Fibroblast of skin of scalp (primary cell): ENCODE measurements around the gene ZNF267. TPM values are rescaled to one million over a fixed set of nuclear protein-coding genes. Genes with fewer than 3 reads are reported as not detected.
A peak's percentile ranks its signal among the peaks of the same experiment; 100 is the strongest.
"Not testable (repeated sequence)": the region's sequence is repeated elsewhere in the genome, so short reads cannot be mapped to it uniquely, and the experiment has no call there.

Experiments used
- DNase-seq: peaks from one replicate; pipeline ENCODE4 v3.0.0-alpha.2; 2013
- polyA plus RNA-seq, 2 experiments: library from polyadenylated mRNA; unstranded; fragments of 120-200 nt; gene quantifications; one replicate each; pipeline ENCODE4 v1.2.1, GENCODE V29; 2013; ENCODE audit not compliant: insufficient read length in 2 of 2

Gene ZNF267
- 4.0 TPM for polyA plus RNA-seq (2013, experiment 1 of 2; ENCODE audit: insufficient read length)
- polyA plus RNA-seq (2013, experiment 2 of 2; ENCODE audit: insufficient read length) = 5.6 TPM

- DNase-seq = peak; percentile 95
These were observed at the start of gene ZNF267 for GRCh38 chr16:31873556-31874365. Gene ZNF267 (plus strand): TSS chr16:31873807. CDS start chr16:31873967, 160 bp downstream.

- no peak for DNase-seq
These were observed 40.6 kb upstream of the ZNF267 start for GRCh38 chr16:31833047-31833446.

DNA sequence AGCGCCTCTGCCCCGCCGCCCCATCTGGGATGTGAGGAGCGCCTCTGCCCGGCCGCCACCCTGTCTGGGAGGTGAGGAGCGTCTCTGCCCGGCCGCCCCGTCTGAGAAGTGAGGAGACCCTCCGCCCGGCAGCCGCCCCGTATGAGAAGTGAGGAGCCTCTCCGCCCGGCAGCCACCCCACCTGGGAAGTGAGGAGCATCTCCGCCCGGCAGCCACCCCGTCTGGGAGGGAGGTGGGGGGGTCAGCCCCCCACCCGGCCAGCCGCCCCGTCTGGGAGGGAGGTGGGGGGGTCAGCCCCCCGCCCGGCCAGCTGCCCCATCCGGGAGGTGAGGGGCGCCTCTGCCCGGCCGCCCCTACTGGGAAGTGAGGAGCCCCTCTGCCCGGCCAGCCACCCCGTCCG, 37.2 kb upstream of the ZNF267 start:
- not testable (repeated sequence) for DNase-seq

DNA sequence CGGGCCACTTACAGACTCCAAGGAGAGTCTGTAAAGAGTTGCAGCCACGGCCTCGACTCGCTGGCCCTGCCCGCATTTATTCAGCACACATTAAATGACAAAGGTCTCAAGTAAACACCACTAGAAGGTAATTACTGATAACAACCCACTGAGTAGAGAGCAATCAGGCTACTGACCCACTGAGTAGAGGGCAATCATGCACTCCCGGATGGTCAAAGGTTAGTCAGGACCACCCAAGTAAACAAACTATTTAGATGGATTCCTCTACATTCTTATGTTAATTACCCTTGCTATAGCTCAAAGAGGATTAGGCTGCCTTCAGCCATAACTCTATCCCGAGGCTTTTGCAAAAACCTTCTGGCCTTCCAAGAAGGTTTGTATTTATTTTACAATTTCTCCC, 30.7 kb upstream of the ZNF267 start:
- DNase-seq = no peak

- not testable (repeated sequence) for DNase-seq
These were observed 25.0 kb upstream of the ZNF267 start for GRCh38 chr16:31848572-31848971.

DNA sequence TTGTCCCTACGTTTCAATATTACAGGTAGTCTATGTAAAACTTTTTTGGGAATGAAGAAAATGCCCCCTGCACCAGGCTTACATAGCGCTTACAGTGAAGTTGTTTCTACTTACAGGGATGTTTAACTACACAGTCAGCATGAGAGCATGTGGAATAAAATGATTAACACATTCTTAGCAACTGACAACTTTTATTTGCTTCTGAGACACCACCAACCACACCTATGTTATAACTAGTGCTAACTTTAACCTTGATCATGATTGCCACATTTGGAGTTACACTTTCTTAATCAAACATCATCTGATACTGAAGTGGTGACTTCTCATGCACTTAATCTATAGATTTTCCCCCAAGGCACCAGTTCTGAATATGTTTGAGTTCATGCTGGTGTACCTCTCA, 20.3 kb upstream of the ZNF267 start:
- no peak for DNase-seq

GRCh38 chr16:31860508-31860907, 13.1 kb upstream of the ZNF267 start:
- DNase-seq = no peak

GRCh38 chr16:31861455-31861854, 12.2 kb upstream of the ZNF267 start:
- DNase-seq = no peak

DNA sequence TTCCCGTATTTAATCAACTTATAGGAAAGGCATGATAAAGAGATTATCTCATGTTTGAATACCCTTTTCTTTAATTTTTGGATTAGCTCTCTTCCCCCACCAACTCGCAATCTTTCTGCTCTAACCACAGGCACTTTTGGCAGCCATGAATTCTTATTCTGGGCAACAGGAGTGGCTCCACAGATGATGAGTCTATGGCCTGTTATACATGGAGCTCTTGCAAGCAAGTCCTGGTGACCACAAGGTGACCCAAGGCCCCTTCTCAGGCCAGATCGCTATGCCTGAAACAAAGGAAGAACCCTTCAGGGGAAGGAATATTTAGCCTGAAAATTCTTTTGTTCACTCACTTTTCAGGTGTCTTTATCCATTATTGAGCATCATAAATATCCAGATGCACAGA, 10.8 kb upstream of the ZNF267 start:
- DNase-seq = no peak

DNA sequence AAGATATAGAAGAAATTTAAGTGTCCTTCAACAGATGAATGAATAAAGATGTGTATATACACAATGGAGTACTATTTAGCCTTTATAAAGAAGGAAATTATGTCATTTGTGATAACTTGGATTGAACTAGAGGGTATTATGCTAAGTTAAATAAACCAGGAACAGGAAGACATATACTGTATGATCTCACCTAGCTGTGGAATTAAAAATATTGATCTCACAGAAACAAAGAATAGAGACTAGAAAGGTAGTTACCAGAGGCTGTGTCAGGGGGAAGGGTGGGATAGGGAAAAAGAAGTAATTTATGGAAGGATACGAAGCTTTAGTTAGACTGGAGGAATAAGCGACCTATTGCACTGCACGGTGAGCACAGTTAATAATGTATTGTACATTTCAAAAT, 5.4 kb upstream of the ZNF267 start:
- DNase-seq = no peak

- DNase-seq = peak; percentile 74
These were observed 4.9 kb upstream of the ZNF267 start for GRCh38 chr16:31868691-31869167.

DNA sequence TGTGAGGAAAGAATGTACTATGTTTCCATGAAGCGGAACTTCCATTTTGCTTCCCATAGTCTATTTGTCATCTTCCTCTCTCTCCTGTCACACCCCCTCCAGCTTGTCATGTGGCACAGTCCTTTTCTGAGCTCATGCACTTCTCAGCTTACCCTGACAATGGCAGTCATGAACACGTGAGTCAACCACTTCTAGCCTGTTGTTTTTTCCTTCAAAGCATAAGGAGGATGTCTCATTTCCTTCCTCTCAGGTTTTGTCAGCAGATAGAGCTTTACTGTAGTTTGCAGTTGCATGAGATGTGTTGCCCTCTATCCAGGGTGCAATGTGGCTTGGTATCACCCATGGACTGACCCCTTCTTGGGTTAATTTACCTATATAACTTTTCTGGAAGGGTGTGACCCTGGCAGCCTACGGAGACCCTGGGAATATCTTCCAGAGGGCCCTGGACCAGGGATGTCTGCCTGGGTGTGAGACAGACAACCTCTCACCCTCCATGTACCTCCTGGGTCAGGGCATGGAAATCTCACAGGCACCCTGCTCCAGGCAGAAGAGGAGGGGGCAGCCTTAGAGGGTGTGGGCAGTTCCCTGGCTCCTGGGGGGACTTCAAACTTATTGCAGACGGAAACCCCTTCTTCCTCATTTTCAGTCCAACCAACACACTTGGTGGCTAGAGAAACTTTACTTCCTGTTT, 4.0 kb upstream of the ZNF267 start:
- peak; percentile 57 for DNase-seq

GRCh38 chr16:31870809-31871208, 2.8 kb upstream of the ZNF267 start:
- DNase-seq = no peak

GRCh38 chr16:31871510-31871909, 2.1 kb upstream of the ZNF267 start:
- no peak for DNase-seq

DNA sequence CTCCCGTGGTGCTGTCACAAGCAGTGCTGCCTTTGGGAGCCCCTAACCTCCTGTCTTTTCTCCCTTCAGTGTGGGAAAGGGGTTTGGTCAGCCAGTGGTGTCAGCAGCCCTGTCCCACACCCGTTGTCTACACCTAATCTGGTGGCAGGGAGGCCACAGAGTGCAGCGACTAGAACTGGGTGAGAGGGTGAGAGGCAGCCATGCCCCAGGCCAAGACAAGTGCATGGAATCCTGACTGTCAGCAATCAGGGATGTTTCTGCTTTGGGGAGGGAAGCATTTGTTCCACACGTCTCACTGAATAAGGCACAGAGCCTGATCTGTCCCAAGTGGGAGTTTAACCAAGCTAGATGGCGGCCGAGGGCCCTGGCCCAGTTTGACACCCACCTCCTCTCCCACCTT, 1.4 kb upstream of the ZNF267 start:
- no peak for DNase-seq

DNA sequence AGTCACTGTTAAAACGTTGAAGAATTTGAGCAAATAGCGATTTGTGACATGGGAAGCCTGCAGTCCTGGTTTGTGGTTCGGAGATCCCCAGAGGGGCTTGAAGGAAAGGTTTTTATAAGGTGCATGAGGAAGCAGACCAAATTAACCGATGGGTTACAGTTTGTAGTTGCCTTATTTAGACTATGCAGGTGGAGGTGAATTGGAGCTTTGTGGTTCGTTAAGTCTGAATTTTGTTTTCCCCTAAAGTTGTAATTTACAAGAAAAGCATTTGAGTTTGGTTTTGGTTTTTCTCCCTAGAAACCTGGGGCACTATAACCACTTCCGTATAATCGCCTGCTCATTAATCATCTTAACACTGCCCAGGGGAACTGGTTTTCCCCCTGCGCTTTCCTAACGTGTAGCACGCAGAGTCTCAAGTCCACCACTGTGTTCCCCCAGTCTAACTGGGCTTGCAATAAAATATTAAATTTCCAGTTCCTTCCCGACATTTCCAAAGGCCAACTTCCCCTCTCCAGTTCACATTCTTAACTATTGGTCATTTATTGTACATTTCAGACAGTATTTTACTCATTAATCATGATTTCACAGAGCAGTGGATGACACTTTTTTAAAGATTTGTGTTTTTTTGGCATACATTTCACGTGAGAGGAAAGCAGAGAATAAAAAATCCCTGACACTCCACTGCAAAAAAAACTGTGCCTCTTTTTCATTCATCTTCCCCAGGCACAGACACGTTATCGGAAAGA, 932 bp downstream of the ZNF267 start:
- DNase-seq = peak; percentile 38

- DNase-seq = peak; percentile 62
These were observed 1.7 kb downstream of the ZNF267 start for GRCh38 chr16:31875112-31875803.

DNA sequence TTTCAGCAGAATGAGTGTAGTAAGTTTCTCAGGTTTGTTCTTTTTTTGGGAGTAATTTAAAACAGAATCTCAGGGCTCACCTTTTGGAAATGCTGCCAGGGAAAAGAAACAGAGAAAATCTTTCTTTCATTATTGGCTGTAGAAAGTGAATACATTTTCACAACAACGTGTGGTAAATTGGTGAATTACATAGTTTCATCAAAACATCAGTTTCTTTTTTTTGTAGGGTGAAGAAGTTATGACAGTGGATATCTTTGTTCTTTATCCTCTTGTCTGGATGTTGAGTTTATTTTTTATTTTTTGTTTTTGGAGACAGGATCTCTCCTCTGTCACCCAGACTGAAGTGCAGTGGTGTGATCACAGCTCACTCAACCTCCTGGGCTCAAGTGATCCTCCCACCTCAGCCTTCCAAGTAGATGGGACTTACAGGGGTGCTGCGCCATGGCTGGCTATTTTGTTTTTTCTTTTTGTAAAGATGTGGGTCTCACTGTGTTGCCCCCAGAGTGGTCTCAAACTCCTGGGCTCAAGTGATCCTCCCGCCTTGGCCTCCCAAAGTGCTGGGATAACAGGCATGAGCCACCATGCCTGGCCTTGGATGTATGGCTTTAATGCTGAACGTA, 2.4 kb downstream of the ZNF267 start:
- DNase-seq = no peak

- peak; percentile 77 for DNase-seq
These were observed 3.6 kb downstream of the ZNF267 start for GRCh38 chr16:31876951-31877828.

- DNase-seq = no peak
These were observed 4.5 kb downstream of the ZNF267 start for GRCh38 chr16:31877876-31878642.
